Naive thymus-derived CD4-positive, alpha-beta T cell (primary cell): ENCODE results near the gene IGF2R. TPM values are rescaled to one million over a fixed set of nuclear protein-coding genes. Genes with fewer than 3 reads are reported as not detected.
A peak's percentile ranks its signal among the peaks of the same experiment; 100 is the strongest.

Source experiments
- ATAC-seq: fragments of 150-1000 bp; cut with Tn5 transposase; 2 replicates; pipeline ENCODE4 v1.10.0; 2021; ENCODE audit warnings: mild to moderate bottlenecking, moderate library complexity
- CTCF ChIA-PET: fragments of 350-600 bp; sonication (Branson Sonifier 250); formaldehyde crosslinking; loops from one replicate; lab custom pipeline; 2021; ENCODE audit warnings: antibody characterized with exemption; lab: Charles Lee
- POLR2A ChIA-PET: fragments of 350-600 bp; sonication (Branson Sonifier 250); formaldehyde crosslinking; loops from one replicate; lab custom pipeline; 2021; ENCODE audit warnings: antibody characterized with exemption, inconsistent platforms; lab: Charles Lee
- DNase-seq, 9 donors: peaks; one replicate each; pipeline versions ENCODE4 v3.0.0 to v3.0.0-alpha.2; 2020 to 2022; ENCODE audit warnings: mixed read lengths in 1 of 9
- H3K27ac ChIP-seq: one replicate; pipeline ENCODE4 v1.7.0; 2013; ENCODE audit warnings: mild to moderate bottlenecking, low read depth, low read length, moderate library complexity
- H3K27me3 ChIP-seq, 2 donors: one replicate each; pipeline ENCODE4 v1.7.0; 2013; ENCODE audit warnings: low read length in 2 of 2, mild to moderate bottlenecking in 2 of 2, moderate library complexity in 2 of 2; ENCODE audit not compliant: control insufficient read depth in 2 of 2, insufficient read depth in 2 of 2
- H3K36me3 ChIP-seq, 3 experiments: 1 replicate in 2 of 3; 2 replicates in 1 of 3; pipeline ENCODE4 v1.7.0; 2013; ENCODE audit warnings: low read length in 3 of 3, mild to moderate bottlenecking in 3 of 3, moderate library complexity in 1 of 3; ENCODE audit not compliant: insufficient read depth in 3 of 3, control insufficient read depth in 2 of 3
- H3K4me1 ChIP-seq, 2 donors: one replicate each; pipeline ENCODE4 v1.7.0; 2013; ENCODE audit warnings: low read length in 2 of 2, mild to moderate bottlenecking in 2 of 2, moderate library complexity in 1 of 2; ENCODE audit not compliant: control insufficient read depth in 2 of 2, insufficient read depth in 2 of 2
- H3K4me3 ChIP-seq: 2 replicates; pipeline ENCODE4 v1.7.0; 2013; ENCODE audit warnings: mild to moderate bottlenecking, low read length
- H3K9me3 ChIP-seq, 3 experiments: 1 replicate in 2 of 3; 2 replicates in 1 of 3; pipeline ENCODE4 v1.7.0; 2013; ENCODE audit warnings: low read length in 3 of 3; ENCODE audit not compliant: control insufficient read depth in 2 of 3
- H3K27ac Mint-ChIP-seq, 9 donors: one replicate each; pipeline ENCODE4 v1.8.0; 2020 to 2022; ENCODE audit warnings: mixed read lengths in 9 of 9, mild to moderate bottlenecking in 8 of 9, moderate library complexity in 5 of 9, inconsistent platforms in 2 of 9
- H3K27me3 Mint-ChIP-seq, 5 donors: one replicate each; pipeline ENCODE4 v1.8.0; 2021 to 2022; ENCODE audit warnings: mixed read lengths in 5 of 5, mild to moderate bottlenecking in 1 of 5
- H3K36me3 Mint-ChIP-seq, 5 donors: one replicate each; pipeline ENCODE4 v1.8.0; 2020 to 2022; ENCODE audit warnings: mixed read lengths in 5 of 5, mild to moderate bottlenecking in 3 of 5, inconsistent platforms in 1 of 5
- H3K4me1 Mint-ChIP-seq, 7 donors: one replicate each; pipeline ENCODE4 v1.8.0; 2020 to 2022; ENCODE audit warnings: mixed read lengths in 7 of 7, mild to moderate bottlenecking in 3 of 7, inconsistent platforms in 1 of 7
- H3K4me3 Mint-ChIP-seq, 10 donors: one replicate each; pipeline ENCODE4 v1.8.0; 2020 to 2022; ENCODE audit warnings: mild to moderate bottlenecking in 10 of 10, mixed read lengths in 10 of 10, moderate library complexity in 6 of 10, inconsistent platforms in 2 of 10
- H3K9me3 Mint-ChIP-seq, 11 donors: one replicate each; pipeline ENCODE4 v1.8.0; 2020 to 2022; ENCODE audit warnings: mixed read lengths in 11 of 11, mild to moderate bottlenecking in 4 of 11, inconsistent platforms in 1 of 11, moderate library complexity in 1 of 11
- intact Hi-C, 2 donors: fragments of 100-400 bp; cut with micrococcal nuclease; formaldehyde crosslinking; loops; one replicate each; pipeline ENCODE4 v1.15.1; 2023
- polyA plus RNA-seq, 2 donors: library from polyadenylated mRNA; unstranded; fragments of 300-500 nt; fragmentation: Illumina TruSeq; gene quantifications; one replicate each; pipeline ENCODE4 v1.2.3, GENCODE V29; 2021
- total RNA-seq, 6 experiments: library from RNA in 5 of 6; stranded (reverse) in 5 of 6; gene quantifications; 1 replicate in 5 of 6; 2 replicates in 1 of 6; pipeline ENCODE4 v1.2.3 and lab custom pipeline; 2021 to 2026

The IGF2R gene
- total and polyA plus RNA-seq, 7 experiments from 2014 or later, result 8.7 to 79.2 (median 70.4) TPM

- H3K27ac Mint-ChIP-seq, result peak overlapping the region in 2 of 9 donors; percentile 6 to 44
- H3K9me3 Mint-ChIP-seq, result peaks cover 0 to 7% (median 0%) of the 10 kb centered on the region in 11 donors
- Histone ChIP-seq H3K36me3 (no peaks in the 10 kb centered on the region), H3K4me3 (no peak overlapping the region), H3K27ac (no peak overlapping the region), H3K4me1 (peaks cover 0 to 19% of the 10 kb centered on the region in 2 donors), H3K27me3 (no peaks in the 10 kb centered on the region), H3K9me3 (peaks cover 0 to 3% (median 0%) of the 10 kb centered on the region in 3 experiments)
- peaks cover 0 to 16% (median 0%) of the 10 kb centered on the region in 5 donors for H3K27me3 Mint-ChIP-seq
- CTCF ChIA-PET, result no interaction called here
- no peaks in the 10 kb centered on the region for H3K36me3 Mint-ChIP-seq
- POLR2A ChIA-PET, result no interaction called here
- DNase-seq, result peak in 1 of 9 donors; percentile 37
- intact Hi-C loops, result no loop called here
- H3K4me3 Mint-ChIP-seq, result peak overlapping the region in 1 of 10 donors; percentile 37
- H3K4me1 Mint-ChIP-seq, result peaks cover 5 to 28% (median 21%) of the 10 kb centered on the region in 7 donors
- no peak for ATAC-seq
These were observed 37.8 kb upstream of the IGF2R start for GRCh38 chr6:159931112-159931511.

- intact Hi-C loops, result no loop called here
- ChIA-PET CTCF (no interaction called here), POLR2A (no interaction called here)
- peaks cover 0 to 3% (median 0%) of the 10 kb centered on the region in 3 experiments for H3K9me3 ChIP-seq
- peaks cover 0 to 8% (median 0%) of the 10 kb centered on the region in 11 donors for H3K9me3 Mint-ChIP-seq
- no peak overlapping the region for H3K4me3 Mint-ChIP-seq
- H3K4me1 ChIP-seq, result peaks cover 0 to 19% of the 10 kb centered on the region in 2 donors
- peak overlapping the region in 1 of 9 donors; percentile 28 for H3K27ac Mint-ChIP-seq
- no peak overlapping the region for H3K27ac ChIP-seq
- DNase-seq (no peak), ATAC-seq (no peak)
- no peaks in the 10 kb centered on the region for H3K36me3 Mint-ChIP-seq
- H3K4me3 ChIP-seq, result no peak overlapping the region
- peaks cover 5 to 28% (median 21%) of the 10 kb centered on the region in 7 donors for H3K4me1 Mint-ChIP-seq
- H3K27me3 ChIP-seq, result no peaks in the 10 kb centered on the region
- peaks cover 0 to 16% (median 0%) of the 10 kb centered on the region in 5 donors for H3K27me3 Mint-ChIP-seq
- H3K36me3 ChIP-seq, result no peaks in the 10 kb centered on the region
These were observed 37.0 kb upstream of the IGF2R start for GRCh38 chr6:159931846-159932245.

- peaks cover 0 to 8% (median 0%) of the 10 kb centered on the region in 11 donors for H3K9me3 Mint-ChIP-seq
- intact Hi-C loops, result no loop called here
These were observed 35.8 kb upstream of the IGF2R start for GRCh38 chr6:159933077-159933476.

GRCh38 chr6:159934181-159934580, 34.7 kb upstream of the IGF2R start:
- Histone ChIP-seq H3K9me3 (peaks cover 0 to 3% (median 0%) of the 10 kb centered on the region in 3 experiments), H3K4me3 (no peak overlapping the region), H3K4me1 (peaks cover 0 to 19% of the 10 kb centered on the region in 2 donors), H3K27ac (no peak overlapping the region), H3K36me3 (no peaks in the 10 kb centered on the region), H3K27me3 (no peaks in the 10 kb centered on the region)
- Mint-ChIP-seq H3K36me3 (no peaks in the 10 kb centered on the region), H3K9me3 (peaks cover 0 to 8% (median 0%) of the 10 kb centered on the region in 11 donors), H3K27me3 (peaks cover 0 to 31% (median 0%) of the 10 kb centered on the region in 5 donors), H3K4me1 (peaks cover 5 to 27% (median 20%) of the 10 kb centered on the region in 7 donors), H3K27ac (no peak overlapping the region), H3K4me3 (no peak overlapping the region)
- intact Hi-C loops, result no loop called here
- CTCF ChIA-PET, result no interaction called here
- POLR2A ChIA-PET, result no interaction called here
- ATAC-seq (no peak), DNase-seq (no peak)

More at GRCh38 chr6:159933077-159933476, 35.8 kb upstream of the IGF2R start:
- CTCF ChIA-PET, result interaction anchor here (0.7 kb wide), 1 partner anchor 241 kb away, joined by 3 read pairs; no protein-coding TSS in a partner anchor
- no peak overlapping the region for H3K4me3 ChIP-seq
- POLR2A ChIA-PET, result interaction anchor here (0.8 kb wide), 1 partner anchor 215 kb away, joined by 4 read pairs; no protein-coding TSS in a partner anchor
- Mint-ChIP-seq H3K27ac (no peak overlapping the region), H3K4me1 (peaks cover 5 to 28% (median 21%) of the 10 kb centered on the region in 7 donors), H3K36me3 (no peaks in the 10 kb centered on the region), H3K27me3 (peaks cover 0 to 22% (median 0%) of the 10 kb centered on the region in 5 donors), H3K4me3 (no peak overlapping the region)
- peaks cover 0 to 3% (median 0%) of the 10 kb centered on the region in 3 experiments for H3K9me3 ChIP-seq
- H3K27me3 ChIP-seq, result no peaks in the 10 kb centered on the region
- ATAC-seq, result no peak
- H3K36me3 ChIP-seq, result no peaks in the 10 kb centered on the region
- peaks cover 0 to 19% of the 10 kb centered on the region in 2 donors for H3K4me1 ChIP-seq
- H3K27ac ChIP-seq, result no peak overlapping the region
- DNase-seq, result no peak

- CTCF ChIA-PET, result no interaction called here
These were observed 33.8 kb upstream of the IGF2R start for GRCh38 chr6:159935065-159935464.

GRCh38 chr6:159935633-159936032, 33.2 kb upstream of the IGF2R start:
- ATAC-seq (no peak), DNase-seq (no peak)
- H3K27ac ChIP-seq, result no peak overlapping the region
- intact Hi-C loops, result no loop called here
- Mint-ChIP-seq H3K36me3 (no peaks in the 10 kb centered on the region), H3K9me3 (peaks cover 0 to 8% (median 0%) of the 10 kb centered on the region in 11 donors), H3K4me3 (no peak overlapping the region), H3K27ac (no peak overlapping the region), H3K27me3 (peaks cover 0 to 34% (median 0%) of the 10 kb centered on the region in 5 donors), H3K4me1 (peaks cover 0 to 13% (median 7%) of the 10 kb centered on the region in 7 donors)
- no peak overlapping the region for H3K4me3 ChIP-seq
- peaks cover 0 to 6% of the 10 kb centered on the region in 2 donors for H3K4me1 ChIP-seq
- no peaks in the 10 kb centered on the region for H3K36me3 ChIP-seq
- CTCF ChIA-PET, result no interaction called here
- peaks cover 0 to 3% (median 0%) of the 10 kb centered on the region in 3 experiments for H3K9me3 ChIP-seq
- POLR2A ChIA-PET, result no interaction called here
- no peaks in the 10 kb centered on the region for H3K27me3 ChIP-seq

More at GRCh38 chr6:159935065-159935464, 33.8 kb upstream of the IGF2R start:
- Histone ChIP-seq H3K36me3 (no peaks in the 10 kb centered on the region), H3K4me3 (no peak overlapping the region), H3K9me3 (peaks cover 0 to 3% (median 0%) of the 10 kb centered on the region in 3 experiments), H3K4me1 (peaks cover 0 to 11% of the 10 kb centered on the region in 2 donors), H3K27ac (no peak overlapping the region), H3K27me3 (no peaks in the 10 kb centered on the region)
- POLR2A ChIA-PET, result no interaction called here
- Mint-ChIP-seq H3K9me3 (peaks cover 0 to 8% (median 0%) of the 10 kb centered on the region in 11 donors), H3K4me3 (no peak overlapping the region), H3K27ac (no peak overlapping the region), H3K27me3 (peaks cover 0 to 32% (median 0%) of the 10 kb centered on the region in 5 donors), H3K4me1 (peaks cover 0 to 19% (median 13%) of the 10 kb centered on the region in 7 donors), H3K36me3 (no peaks in the 10 kb centered on the region)
- ATAC-seq, result no peak
- intact Hi-C loops, result no loop called here
- no peak for DNase-seq
